ENCODE data around the gene HIVEP1. TPM values are rescaled to one million over a fixed set of nuclear protein-coding genes. Genes with fewer than 3 reads are reported as not detected.

Gene HIVEP1
- total and polyA plus RNA-seq, 2 of the 13 experiments (the other 11 are each of a cell fraction or from before 2014, with no cell fraction given), result 7.4 to 9.9 TPM

DNA sequence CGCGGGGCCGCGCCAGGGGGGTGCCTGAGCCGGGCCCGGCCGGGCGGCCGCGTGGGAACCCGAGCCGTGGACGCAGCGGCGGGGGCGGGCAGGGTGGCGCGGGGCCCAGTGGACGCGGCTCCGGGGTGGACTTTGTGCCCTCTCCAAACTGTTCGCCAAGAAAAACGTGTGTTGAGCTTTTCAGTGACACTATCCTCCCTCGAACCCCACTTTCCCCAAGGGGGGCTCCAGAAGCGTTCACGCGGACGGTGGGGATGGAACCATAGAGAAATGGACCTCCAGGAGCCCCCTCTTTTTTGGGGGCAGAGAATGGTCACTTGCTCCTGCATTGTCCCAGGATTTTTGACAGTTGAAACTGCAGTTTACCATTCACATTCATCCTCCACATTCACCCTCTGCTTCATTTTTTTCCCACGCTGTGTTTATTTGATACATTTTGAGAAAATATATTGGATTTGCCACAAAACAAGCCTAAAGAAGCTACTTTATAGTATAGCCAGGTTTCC is 2.9 kb upstream of the HIVEP1 start:
- Histone ChIP-seq H2AFZ (ENCODE audit: low read length) (peak overlapping the region; percentile 2), H3K4me2 (ENCODE audit: low read depth, low read length) (peak overlapping the region; percentile 96), H3K4me3 (replicated peaks in 1 of 3; ENCODE audit: insufficient read depth in 1 of 3, low read depth in 2 of 3, low read length in 3 of 3) (peak overlapping the region; percentile 90 to 97 (median 94)), H3K4me1 (ENCODE audit: insufficient read depth, low read length) (peaks cover 31% of the 10 kb centered on the region), H3K27me3 (ENCODE audit: control insufficient read depth in 1 of 2, insufficient read depth in 2 of 2, low read length in 2 of 2) (no peaks in the 10 kb centered on the region; a peak in 1 of 5 replicates), H3K27ac (ENCODE audit: extremely low read length, insufficient read depth, low read length) (peak overlapping the region; percentile 91), H3K36me3 (replicated peaks in 1 of 2; ENCODE audit: control insufficient read depth in 1 of 2, insufficient read depth in 2 of 2, low read length in 2 of 2) (no peaks in the 10 kb centered on the region), H3K9ac (ENCODE audit: insufficient read depth, low read depth, low read length) (peak overlapping the region; percentile 96), H3K79me2 (ENCODE audit: insufficient read depth, low read length) (peaks cover 27% of the 10 kb centered on the region), H4K20me1 (ENCODE audit: insufficient read depth, low read length) (peaks cover 8% of the 10 kb centered on the region; the same call in 1 of the 2 replicates), H3K9me3 (ENCODE audit: low read length) (no peaks in the 10 kb centered on the region)
- FAIRE-seq (no peak), ATAC-seq (no peak), DNase-seq (ENCODE audit: low spot score) (peak; percentile 36)
- intact Hi-C loops (cut with micrococcal nuclease; ENCODE audit: unreplicated experiment) (no loop called here), in situ Hi-C loops (cut with HindIII; ENCODE audit: extremely low pct_ligation_motif_present, low pct_unique_long_range_greater_than_20kb) (no loop called here)
- ChIA-PET POLR2A (interaction anchor here (0.9 to 1.9 kb wide), 2 partner anchors 8 to 1288 kb away, joined by 3 to 10 read pairs; no protein-coding TSS in a partner anchor), CTCF (ENCODE audit: low intra/inter-chr PET ratio, low total read pairs) (no interaction called here)
- WGBS (ENCODE audit: low lambda C conversion rate), result 0% methylated on average over 12 of the region's 29 CpGs
- TSS peak; percentile 67 for BruUV-seq (replicated peaks)
- TF ChIP-seq, protein P1, sequence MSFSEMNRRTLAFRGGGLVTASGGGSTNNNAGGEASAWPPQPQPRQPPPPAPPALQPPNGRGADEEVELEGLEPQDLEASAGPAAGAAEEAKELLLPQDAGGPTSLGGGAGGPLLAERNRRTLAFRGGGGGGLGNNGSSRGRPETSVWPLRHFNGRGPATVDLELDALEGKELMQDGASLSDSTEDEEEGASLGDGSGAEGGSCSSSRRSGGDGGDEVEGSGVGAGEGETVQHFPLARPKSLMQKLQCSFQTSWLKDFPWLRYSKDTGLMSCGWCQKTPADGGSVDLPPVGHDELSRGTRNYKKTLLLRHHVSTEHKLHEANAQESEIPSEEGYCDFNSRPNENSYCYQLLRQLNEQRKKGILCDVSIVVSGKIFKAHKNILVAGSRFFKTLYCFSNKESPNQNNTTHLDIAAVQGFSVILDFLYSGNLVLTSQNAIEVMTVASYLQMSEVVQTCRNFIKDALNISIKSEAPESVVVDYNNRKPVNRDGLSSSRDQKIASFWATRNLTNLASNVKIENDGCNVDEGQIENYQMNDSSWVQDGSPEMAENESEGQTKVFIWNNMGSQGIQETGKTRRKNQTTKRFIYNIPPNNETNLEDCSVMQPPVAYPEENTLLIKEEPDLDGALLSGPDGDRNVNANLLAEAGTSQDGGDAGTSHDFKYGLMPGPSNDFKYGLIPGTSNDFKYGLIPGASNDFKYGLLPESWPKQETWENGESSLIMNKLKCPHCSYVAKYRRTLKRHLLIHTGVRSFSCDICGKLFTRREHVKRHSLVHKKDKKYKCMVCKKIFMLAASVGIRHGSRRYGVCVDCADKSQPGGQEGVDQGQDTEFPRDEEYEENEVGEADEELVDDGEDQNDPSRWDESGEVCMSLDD (CRISPR knock-in tag; IDR thresholded peaks at IDR 0.05; ENCODE audit: borderline replicate concordance), result peak; percentile 58; the same call in 1 of the 2 replicates
- TF ChIP-seq POLR2A (IDR thresholded peaks at IDR 0.05; ENCODE audit: insufficient read depth in 1 of 2, low read depth in 2 of 2, low read length in 2 of 2), result peak; percentile 48 to 53; a peak in 3 of 4 replicates
- TF ChIP-seq, protein P2, sequence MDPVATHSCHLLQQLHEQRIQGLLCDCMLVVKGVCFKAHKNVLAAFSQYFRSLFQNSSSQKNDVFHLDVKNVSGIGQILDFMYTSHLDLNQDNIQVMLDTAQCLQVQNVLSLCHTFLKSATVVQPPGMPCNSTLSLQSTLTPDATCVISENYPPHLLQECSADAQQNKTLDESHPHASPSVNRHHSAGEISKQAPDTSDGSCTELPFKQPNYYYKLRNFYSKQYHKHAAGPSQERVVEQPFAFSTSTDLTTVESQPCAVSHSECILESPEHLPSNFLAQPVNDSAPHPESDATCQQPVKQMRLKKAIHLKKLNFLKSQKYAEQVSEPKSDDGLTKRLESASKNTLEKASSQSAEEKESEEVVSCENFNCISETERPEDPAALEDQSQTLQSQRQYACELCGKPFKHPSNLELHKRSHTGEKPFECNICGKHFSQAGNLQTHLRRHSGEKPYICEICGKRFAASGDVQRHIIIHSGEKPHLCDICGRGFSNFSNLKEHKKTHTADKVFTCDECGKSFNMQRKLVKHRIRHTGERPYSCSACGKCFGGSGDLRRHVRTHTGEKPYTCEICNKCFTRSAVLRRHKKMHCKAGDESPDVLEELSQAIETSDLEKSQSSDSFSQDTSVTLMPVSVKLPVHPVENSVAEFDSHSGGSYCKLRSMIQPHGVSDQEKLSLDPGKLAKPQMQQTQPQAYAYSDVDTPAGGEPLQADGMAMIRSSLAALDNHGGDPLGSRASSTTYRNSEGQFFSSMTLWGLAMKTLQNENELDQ (CRISPR knock-in tag; IDR thresholded peaks at IDR 0.05; ENCODE audit: borderline replicate concordance), result no peak
- TF ChIP-seq SUZ12 (IDR thresholded peaks at IDR 0.05; ENCODE audit: low read depth, low read length), result no peak
- TF ChIP-seq ZNF274 (CRISPR knock-in tag; IDR thresholded peaks at IDR 0.05), result peak; percentile 3; the same call in 1 of the 2 replicates
- no peak for TF ChIP-seq PCBP1 (IDR thresholded peaks at IDR 0.05; ENCODE audit: borderline replicate concordance, low read depth, low read length)
- TF ChIP-seq, protein P3, sequence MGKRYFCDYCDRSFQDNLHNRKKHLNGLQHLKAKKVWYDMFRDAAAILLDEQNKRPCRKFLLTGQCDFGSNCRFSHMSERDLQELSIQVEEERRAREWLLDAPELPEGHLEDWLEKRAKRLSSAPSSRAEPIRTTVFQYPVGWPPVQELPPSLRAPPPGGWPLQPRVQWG (CRISPR knock-in tag; IDR thresholded peaks at IDR 0.05; ENCODE audit: borderline replicate concordance, low read depth), result no peak
- TF ChIP-seq ZNF10 (CRISPR knock-in tag; IDR thresholded peaks at IDR 0.05; ENCODE audit: borderline replicate concordance, low read depth), result no peak
- TF ChIP-seq, protein P4, sequence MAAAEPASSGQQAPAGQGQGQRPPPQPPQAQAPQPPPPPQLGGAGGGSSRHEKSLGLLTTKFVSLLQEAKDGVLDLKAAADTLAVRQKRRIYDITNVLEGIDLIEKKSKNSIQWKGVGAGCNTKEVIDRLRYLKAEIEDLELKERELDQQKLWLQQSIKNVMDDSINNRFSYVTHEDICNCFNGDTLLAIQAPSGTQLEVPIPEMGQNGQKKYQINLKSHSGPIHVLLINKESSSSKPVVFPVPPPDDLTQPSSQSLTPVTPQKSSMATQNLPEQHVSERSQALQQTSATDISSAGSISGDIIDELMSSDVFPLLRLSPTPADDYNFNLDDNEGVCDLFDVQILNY (CRISPR knock-in tag; conservative IDR thresholded peaks at IDR 0.05), result no peak
- TF ChIP-seq, protein P5, sequence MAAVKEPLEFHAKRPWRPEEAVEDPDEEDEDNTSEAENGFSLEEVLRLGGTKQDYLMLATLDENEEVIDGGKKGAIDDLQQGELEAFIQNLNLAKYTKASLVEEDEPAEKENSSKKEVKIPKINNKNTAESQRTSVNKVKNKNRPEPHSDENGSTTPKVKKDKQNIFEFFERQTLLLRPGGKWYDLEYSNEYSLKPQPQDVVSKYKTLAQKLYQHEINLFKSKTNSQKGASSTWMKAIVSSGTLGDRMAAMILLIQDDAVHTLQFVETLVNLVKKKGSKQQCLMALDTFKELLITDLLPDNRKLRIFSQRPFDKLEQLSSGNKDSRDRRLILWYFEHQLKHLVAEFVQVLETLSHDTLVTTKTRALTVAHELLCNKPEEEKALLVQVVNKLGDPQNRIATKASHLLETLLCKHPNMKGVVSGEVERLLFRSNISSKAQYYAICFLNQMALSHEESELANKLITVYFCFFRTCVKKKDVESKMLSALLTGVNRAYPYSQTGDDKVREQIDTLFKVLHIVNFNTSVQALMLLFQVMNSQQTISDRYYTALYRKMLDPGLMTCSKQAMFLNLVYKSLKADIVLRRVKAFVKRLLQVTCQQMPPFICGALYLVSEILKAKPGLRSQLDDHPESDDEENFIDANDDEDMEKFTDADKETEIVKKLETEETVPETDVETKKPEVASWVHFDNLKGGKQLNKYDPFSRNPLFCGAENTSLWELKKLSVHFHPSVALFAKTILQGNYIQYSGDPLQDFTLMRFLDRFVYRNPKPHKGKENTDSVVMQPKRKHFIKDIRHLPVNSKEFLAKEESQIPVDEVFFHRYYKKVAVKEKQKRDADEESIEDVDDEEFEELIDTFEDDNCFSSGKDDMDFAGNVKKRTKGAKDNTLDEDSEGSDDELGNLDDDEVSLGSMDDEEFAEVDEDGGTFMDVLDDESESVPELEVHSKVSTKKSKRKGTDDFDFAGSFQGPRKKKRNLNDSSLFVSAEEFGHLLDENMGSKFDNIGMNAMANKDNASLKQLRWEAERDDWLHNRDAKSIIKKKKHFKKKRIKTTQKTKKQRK (IDR thresholded peaks at IDR 0.05; ENCODE audit: low read length), result no peak
- no peak for TF ChIP-seq LCORL (IDR thresholded peaks at IDR 0.05)
- TF ChIP-seq LCORL (CRISPR knock-in tag; IDR thresholded peaks at IDR 0.05), result no peak
- TF ChIP-seq HOXD1 (CRISPR knock-in tag; IDR thresholded peaks at IDR 0.05), result no peak
- TF ChIP-seq ZNF256 (CRISPR knock-in tag; conservative IDR thresholded peaks at IDR 0.05), result no peak
- TF ChIP-seq ZBTB8A (CRISPR knock-in tag; IDR thresholded peaks at IDR 0.05; ENCODE audit: borderline replicate concordance, low read depth), result no peak

All from HepG2 (cell line).